COLO829 (cell line): Measurements from ENCODE around the gene COQ10B.
"Not testable (repeated sequence)": the region's sequence is repeated elsewhere in the genome, so short reads cannot be mapped to it uniquely, and the experiment has no call there.

Experiments
- DNase-seq: peaks from one replicate; pipeline ENCODE4 v3.0.0; 2012; ENCODE audit warnings: low spot score

COQ10B gene

DNA sequence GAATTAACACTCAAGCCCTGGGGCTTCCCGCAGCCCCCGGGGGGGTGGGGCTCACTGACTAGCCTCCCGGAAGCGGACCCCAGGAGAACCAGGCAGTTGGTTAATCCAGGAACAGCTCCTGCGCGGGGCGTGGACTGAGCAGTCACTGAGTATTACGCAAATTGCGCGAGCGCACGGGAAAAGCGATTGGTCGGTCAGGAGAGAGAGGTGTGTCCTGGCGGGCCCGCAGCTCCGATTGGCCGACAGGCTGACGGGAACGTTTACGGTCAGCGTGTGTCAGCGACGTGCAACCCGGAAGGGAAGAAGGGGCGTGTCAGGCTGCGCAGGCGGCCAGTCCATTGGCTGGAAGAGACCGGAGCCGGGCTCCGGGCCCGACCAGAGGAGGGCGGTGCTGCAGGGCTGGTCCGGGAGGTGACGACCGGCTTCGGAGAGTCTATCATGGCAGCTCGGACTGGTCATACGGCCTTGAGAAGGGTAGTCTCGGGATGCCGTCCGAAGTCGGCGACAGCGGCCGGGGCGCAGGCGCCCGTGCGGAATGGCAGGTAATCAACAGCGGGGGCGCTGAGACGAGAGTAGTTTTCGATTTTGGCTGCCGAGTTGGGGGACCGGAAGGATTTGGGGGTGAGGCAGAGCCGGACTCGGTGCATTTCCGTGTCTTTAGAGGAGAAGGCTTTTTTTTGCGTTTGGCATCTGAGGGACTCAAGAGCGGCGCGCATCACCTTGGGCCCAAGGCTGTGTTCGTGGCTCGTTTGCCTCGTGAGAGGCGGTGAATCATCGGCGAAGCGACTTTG, at the start of gene COQ10B:
Gene COQ10B (plus strand): TSS at position 430 of the 791 bp plus-strand sequence. CDS start 9 bp downstream, at position 439.
- DNase-seq: peak; percentile 98

GRCh38 chr2:197405582-197405981, 47.8 kb upstream of the COQ10B start:
- DNase-seq: no peak

DNA sequence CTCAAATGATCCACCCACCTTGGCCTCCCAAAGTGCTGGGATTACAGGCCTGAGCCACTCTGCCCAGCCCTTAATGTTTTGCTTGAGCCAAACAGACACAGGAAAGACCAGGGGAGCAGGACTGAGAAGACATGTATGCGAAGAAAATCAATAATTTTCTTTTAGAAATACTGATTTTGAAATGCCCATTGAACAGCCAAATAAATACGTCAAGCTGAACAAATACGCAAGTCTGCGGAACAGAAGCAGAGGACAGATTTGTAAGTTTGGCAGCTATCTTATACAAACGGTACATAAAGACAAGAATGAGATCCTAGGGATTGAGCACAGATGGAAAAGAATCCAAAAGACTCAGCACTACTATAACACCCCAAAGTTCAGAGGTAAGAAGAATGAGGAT, 39.3 kb upstream of the COQ10B start:
- no peak for DNase-seq

DNA sequence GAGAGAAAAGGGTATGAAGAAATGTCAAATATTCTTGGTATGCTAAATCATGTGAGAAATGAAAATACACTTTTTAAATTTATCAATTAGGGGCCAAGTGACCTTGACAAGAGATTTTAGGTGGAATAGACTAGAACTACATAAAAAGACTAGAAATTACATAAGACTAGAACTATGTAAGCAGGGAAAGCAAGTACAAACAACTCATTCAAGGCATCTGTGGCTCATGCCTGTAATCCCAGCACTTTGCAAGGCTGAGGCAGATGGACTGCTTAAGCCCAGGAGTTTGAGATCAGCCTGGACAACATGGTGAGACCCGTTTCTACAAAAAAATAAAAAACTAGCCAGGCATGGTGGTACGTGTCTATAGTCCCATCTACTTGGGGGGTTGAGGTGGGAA, 38.8 kb upstream of the COQ10B start:
- no peak for DNase-seq

DNA sequence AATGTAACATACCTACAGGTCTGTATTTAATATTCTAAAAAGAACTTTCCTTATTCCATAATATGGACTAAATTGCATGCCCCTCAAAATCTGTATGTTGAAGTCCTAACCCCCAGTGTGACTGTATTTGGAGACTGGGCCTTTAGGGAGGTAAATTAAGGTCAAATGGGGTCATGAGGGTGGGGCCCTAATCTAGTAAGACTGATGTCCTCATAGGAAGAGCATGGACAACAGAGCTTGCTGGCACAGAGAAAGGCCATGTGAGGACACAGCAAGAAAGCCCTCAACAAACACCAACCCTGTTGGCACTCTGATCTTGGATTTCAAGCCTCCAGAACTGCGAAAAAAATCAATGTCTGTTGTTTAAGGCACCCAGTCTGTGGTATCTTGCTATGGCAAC, 37.1 kb upstream of the COQ10B start:
- no peak for DNase-seq

- no peak for DNase-seq
These were observed 33.9 kb upstream of the COQ10B start for GRCh38 chr2:197419438-197419837.

DNA sequence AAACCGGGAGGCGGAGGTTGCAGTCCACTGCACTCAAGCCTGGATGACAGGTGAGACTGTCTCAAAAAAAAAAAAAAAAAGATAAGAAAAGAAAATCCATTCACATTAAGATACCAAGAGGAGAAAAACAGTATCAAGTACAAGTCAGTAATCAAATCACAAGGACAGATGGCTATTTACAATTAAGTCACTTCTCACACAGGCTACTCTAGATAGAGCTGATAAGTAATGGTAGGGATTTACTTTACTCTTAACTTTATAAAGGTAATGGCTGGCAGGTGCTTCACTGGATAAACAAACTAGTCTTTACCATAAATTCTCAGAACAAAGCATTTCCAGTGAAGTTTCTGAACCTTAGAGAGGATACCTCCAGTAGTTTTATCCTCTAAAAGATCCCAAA, 30.0 kb upstream of the COQ10B start:
- no peak for DNase-seq

- no peak for DNase-seq
These were observed 27.8 kb upstream of the COQ10B start for GRCh38 chr2:197425550-197425949.

GRCh38 chr2:197426723-197427603, 26.4 kb upstream of the COQ10B start:
- no peak for DNase-seq

GRCh38 chr2:197427986-197428385, 25.4 kb upstream of the COQ10B start:
- DNase-seq: no peak

DNA sequence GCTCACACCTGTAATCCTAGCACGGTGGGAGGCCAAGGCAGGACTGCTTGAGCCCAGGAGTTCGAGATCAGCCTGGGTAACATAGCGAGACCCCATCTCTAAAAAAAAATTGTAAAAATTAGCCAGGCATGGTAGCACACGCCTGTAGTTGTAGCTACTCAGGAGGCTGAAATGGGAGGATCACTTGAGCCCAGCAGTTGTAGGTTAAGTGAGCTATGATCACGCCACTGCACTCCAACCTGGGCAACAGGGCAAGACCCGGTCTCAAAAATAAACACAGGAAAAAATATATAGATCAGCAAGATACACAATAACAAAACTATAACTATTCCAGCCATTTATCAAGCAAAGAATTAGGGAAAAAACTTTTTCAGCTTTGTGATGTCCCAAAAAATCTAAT, 21.5 kb upstream of the COQ10B start:
- no peak for DNase-seq

DNA sequence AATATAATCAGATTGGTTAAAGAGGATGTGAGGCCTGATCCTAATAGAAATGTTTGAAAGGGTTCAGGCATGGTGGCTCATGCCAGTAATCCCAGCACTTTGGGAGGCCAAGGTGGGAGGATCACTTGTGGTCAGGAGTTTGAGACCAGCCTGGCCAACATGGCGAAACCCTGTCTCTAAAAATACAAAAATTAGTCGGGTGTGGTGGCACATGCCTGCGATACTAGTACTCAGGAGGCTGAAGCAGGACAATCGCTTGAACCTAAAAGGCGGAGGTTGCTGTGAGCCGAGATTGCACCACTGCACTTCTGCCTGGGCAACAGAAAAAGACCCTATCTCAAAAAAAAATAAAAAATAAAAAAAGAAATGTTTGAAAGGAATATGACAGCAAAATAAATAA, 20.8 kb upstream of the COQ10B start:
- not testable (repeated sequence) for DNase-seq

- no peak for DNase-seq
These were observed 19.4 kb upstream of the COQ10B start for GRCh38 chr2:197433780-197434438.

GRCh38 chr2:197434541-197435513, 18.5 kb upstream of the COQ10B start, which contains the start of gene SF3B1:
SF3B1 (minus strand) TSS chr2:197435028; CDS start chr2:197434999, 29 bp downstream.
- DNase-seq: peak; percentile 97

DNA sequence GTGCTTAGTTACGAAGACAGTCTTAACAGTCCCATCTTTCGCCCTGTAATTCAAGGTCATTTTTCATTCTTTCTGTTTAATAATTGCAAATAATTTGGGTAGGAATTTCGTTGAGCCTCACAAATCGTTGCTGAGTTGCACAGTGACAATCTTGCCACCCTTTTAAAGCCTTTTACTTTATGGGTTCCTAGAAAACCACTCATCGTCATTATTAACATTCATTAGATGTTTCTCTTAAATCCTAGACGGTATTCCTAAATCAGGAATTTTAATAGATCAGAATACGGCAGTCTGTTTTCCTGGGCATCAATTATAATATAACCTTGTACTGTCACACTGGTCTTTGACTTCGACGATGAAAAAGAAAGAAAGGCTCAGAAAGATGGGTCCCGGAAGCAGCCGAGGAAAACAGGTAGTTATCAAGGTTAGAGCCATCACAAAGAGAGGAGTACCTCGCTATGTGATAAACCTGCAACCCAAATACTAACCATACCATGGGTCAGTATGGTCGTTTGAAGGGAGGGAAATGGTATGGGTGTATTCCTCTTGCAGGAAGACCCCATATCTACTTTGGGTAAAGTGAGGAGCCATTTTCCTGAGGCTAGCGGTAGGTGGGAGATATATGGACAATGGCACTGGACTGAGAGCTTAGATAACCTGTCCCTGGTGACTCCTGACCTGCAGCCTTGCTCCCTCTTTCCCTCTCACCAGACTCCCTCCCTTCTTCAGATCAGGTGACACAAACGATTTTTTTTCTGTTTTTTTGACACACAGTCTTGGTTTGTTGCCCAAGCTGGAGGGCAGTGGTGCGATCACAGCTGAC, 17.5 kb upstream of the COQ10B start:
- no peak for DNase-seq

DNA sequence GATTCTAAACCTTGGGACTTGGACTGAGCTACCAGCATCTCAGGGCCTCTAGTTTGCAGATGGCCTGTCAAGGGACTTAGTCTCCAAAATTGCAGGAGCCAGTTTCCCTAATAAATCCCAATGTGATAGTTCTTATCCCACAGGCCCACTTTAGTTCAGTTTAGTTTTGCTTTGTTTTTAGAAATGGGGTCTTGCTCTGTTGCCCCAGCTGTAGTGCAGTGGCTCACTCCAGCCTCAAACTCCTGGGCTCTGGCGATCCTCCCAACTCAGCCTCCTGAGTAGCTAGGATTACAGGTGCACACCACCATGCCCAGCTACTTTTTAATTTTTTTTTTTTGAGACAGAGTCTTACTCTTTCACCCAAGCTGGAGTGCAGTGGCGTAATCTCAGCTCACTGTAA, 16.0 kb upstream of the COQ10B start:
- no peak for DNase-seq

DNA sequence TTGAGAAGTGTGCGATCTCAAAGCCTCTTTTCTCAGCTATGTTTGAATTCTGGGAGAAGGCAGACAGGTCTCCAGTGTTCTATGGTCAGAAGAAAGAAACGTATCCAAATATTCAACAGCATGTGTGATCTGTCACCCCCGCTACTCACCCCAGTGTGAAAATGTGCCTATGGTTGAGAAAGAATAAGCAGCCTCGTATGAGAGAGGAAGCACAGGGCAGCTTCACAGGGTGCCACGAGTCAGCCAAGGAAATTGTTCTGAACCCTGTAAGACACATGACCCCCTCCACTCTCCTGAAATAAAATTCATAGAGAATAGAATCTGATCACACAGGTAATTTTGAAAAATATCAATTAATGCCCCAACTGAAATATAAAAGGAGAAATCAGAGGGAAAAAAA, 10.5 kb upstream of the COQ10B start:
- DNase-seq: no peak

DNA sequence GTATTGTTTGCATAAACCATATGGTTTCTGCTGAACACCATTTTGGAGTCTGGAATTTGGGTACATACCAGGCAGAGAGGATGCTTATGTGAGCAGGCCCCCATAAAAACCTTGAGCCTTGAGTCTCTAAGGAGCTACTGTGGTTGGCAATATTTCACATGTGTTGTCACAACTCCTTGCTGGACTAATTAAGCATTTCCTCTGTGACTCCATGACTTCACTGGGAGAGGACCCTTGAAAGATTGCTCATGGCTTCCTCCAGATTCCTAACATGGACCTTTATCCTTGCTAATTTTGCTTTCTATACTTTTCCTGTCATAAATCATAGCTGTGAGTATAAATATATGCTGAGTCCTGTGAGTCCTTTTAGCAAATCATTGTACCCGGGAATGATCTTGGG, 7.6 kb upstream of the COQ10B start:
- no peak for DNase-seq

DNA sequence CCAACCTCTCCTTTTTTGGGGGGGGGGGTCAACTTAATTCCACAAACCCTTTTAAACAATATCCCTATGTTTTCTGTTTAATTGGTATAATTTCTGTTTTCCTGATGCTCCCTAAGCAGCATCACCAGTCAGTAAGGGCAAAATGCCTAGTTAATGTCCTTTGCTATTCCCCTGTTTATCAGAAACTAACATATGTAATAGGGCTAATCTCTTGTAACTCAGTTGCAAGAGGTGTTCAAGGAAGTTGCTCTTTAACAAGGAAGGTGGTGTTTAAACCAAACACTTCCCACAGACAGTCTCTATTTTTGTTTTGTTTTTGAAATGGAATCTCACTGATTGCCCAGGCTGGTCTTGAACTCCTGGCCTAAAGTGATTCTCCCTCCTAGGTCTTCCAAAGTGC, 6.5 kb upstream of the COQ10B start:
- DNase-seq: no peak

DNA sequence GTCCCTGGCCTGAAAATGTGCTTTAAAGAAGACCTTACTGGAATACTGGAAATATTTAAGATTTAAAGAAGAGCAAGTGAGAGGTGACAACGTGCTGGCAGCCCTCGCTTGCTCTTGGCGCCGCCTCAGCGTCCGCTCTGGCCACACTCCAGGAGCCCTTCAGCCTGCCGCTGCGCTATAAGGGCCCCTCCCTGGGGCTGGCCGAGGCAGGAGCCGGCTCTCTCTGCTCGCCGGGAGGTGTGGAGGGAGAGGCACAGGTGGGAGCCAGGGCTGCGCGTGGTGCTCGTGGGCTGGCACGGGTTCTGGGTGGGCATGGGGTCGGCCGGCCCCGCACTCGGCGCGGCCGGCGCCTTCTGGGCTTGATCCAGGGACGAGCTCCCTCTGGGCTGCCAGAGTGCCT, 2.9 kb upstream of the COQ10B start:
- DNase-seq: no peak
